ENCODE results near the gene PPIL1.

GRCh38 chr6:36839749-36840431 is 34.7 kb downstream of the PPIL1 start:
- no peak for TF ChIP-seq CTCF (IDR thresholded peaks at IDR 0.05)
- TF ChIP-seq POLR2AphosphoS5 (IDR thresholded peaks at IDR 0.05) = no peak
